CD4-positive, CD25-positive, alpha-beta regulatory T cell (primary cell): ENCODE data around the gene OR10X1. TPM values are rescaled to one million over a fixed set of nuclear protein-coding genes. Genes with fewer than 3 reads are reported as not detected.

ENCODE experiments used
- ATAC-seq, 2 donors: fragments of 150-1000 bp; cut with Tn5 transposase; one replicate each; pipeline ENCODE4 v1.10.0; 2021; ENCODE audit warnings: low read depth in 2 of 2, moderate number of reproducible peaks in 2 of 2, moderate library complexity in 1 of 2
- DNase-seq, 3 donors: peaks; one replicate each; pipeline versions ENCODE4 v3.0.0 to v3.0.0-alpha.2; 2012 to 2022; ENCODE audit warnings: mixed read lengths in 1 of 3
- H3K27ac ChIP-seq: one replicate; pipeline ENCODE4 v1.7.0; 2013; ENCODE audit warnings: mild to moderate bottlenecking, low read length; ENCODE audit not compliant: insufficient read depth, poor library complexity, severe bottlenecking
- H3K27me3 ChIP-seq: one replicate; pipeline ENCODE4 v1.7.0; 2013; ENCODE audit warnings: low read length; ENCODE audit not compliant: control insufficient read depth, insufficient read depth
- H3K36me3 ChIP-seq: one replicate; pipeline ENCODE4 v1.7.0; 2013; ENCODE audit warnings: mild to moderate bottlenecking, low read length, moderate library complexity; ENCODE audit not compliant: control insufficient read depth, insufficient read depth
- H3K4me1 ChIP-seq: 2 replicates; pipeline ENCODE4 v1.7.0; 2013; ENCODE audit warnings: mild to moderate bottlenecking, low read length; ENCODE audit not compliant: insufficient read depth, control insufficient read depth, poor library complexity, severe bottlenecking
- H3K4me3 ChIP-seq: one replicate; pipeline ENCODE4 v1.7.0; 2013; ENCODE audit warnings: low read depth, mild to moderate bottlenecking, low read length, moderate library complexity
- H3K9me3 ChIP-seq, 2 experiments: 1 replicate in 1 of 2; 2 replicates in 1 of 2; pipeline ENCODE4 v1.7.0; 2013; ENCODE audit warnings: low read length in 2 of 2, mild to moderate bottlenecking in 1 of 2, moderate library complexity in 1 of 2; ENCODE audit not compliant: control insufficient read depth in 2 of 2
- H3K27ac Mint-ChIP-seq, 3 donors: one replicate each; pipeline ENCODE4 v1.8.0; 2020 to 2022; ENCODE audit warnings: mild to moderate bottlenecking in 3 of 3, mixed read lengths in 3 of 3, moderate library complexity in 2 of 3
- H3K27me3 Mint-ChIP-seq: one replicate; pipeline ENCODE4 v1.8.0; 2022; ENCODE audit warnings: mild to moderate bottlenecking, mixed read lengths
- H3K36me3 Mint-ChIP-seq: one replicate; pipeline ENCODE4 v1.8.0; 2020; ENCODE audit warnings: mixed read lengths
- H3K4me1 Mint-ChIP-seq, 4 donors: one replicate each; pipeline ENCODE4 v1.8.0; 2020 to 2022; ENCODE audit warnings: mixed read lengths in 4 of 4, mild to moderate bottlenecking in 1 of 4
- H3K4me3 Mint-ChIP-seq, 4 donors: one replicate each; pipeline ENCODE4 v1.8.0; 2020 to 2022; ENCODE audit warnings: mild to moderate bottlenecking in 4 of 4, mixed read lengths in 4 of 4, moderate library complexity in 3 of 4
- H3K9me3 Mint-ChIP-seq, 7 donors: one replicate each; pipeline ENCODE4 v1.8.0; 2020 to 2022; ENCODE audit warnings: mixed read lengths in 7 of 7, mild to moderate bottlenecking in 3 of 7, moderate library complexity in 2 of 7
- polyA plus RNA-seq, 4 donors: library from polyadenylated mRNA; unstranded; fragments of 300-500 nt; fragmentation: Illumina TruSeq; gene quantifications; one replicate each; pipeline ENCODE4 v1.2.3, GENCODE V29; 2021
- total RNA-seq: library from RNA; stranded (reverse); gene quantifications from one replicate; pipeline ENCODE4 v1.2.3, GENCODE V29; 2022

Gene OR10X1
- total RNA-seq: not detected
- not detected for polyA plus RNA-seq

GRCh38 chr1:158579733-158580132, at the start of gene OR10X1:
OR10X1 (minus strand) TSS chr1:158579899; CDS start chr1:158579899, 0 bp downstream.
- ATAC-seq: no peak
- Mint-ChIP-seq H3K27ac (no peak within 1 kb of the TSS), H3K9me3 (peaks cover 0 to 2% (median 0%) of the 10 kb centered on the region in 7 donors), H3K36me3 (no peaks in the 10 kb centered on the region), H3K27me3 (peaks cover 5% of the 10 kb centered on the region), H3K4me1 (no peaks in the 10 kb centered on the region), H3K4me3 (no peak within 1 kb of the TSS)
- Histone ChIP-seq H3K36me3 (no peaks in the 10 kb centered on the region), H3K27me3 (peaks cover 10% of the 10 kb centered on the region), H3K4me1 (no peaks in the 10 kb centered on the region), H3K9me3 (no peaks in the 10 kb centered on the region), H3K27ac (no peak within 1 kb of the TSS), H3K4me3 (no peak within 1 kb of the TSS)
- DNase-seq: no peak

GRCh38 chr1:158613764-158614163, 34.1 kb upstream of the OR10X1 start:
- H3K4me3 ChIP-seq: no peak overlapping the region
- no peak for DNase-seq
- H3K27me3 ChIP-seq: peaks cover 5% of the 10 kb centered on the region
- Mint-ChIP-seq H3K36me3 (no peaks in the 10 kb centered on the region), H3K27me3 (peaks cover 23% of the 10 kb centered on the region), H3K27ac (no peak overlapping the region), H3K4me1 (peaks cover 0 to 2% (median 0%) of the 10 kb centered on the region in 4 donors), H3K9me3 (no peaks in the 10 kb centered on the region), H3K4me3 (no peak overlapping the region)
- no peak for ATAC-seq
- H3K27ac ChIP-seq: no peak overlapping the region
- no peaks in the 10 kb centered on the region for H3K36me3 ChIP-seq
- no peaks in the 10 kb centered on the region for H3K4me1 ChIP-seq
- H3K9me3 ChIP-seq: no peaks in the 10 kb centered on the region

- Mint-ChIP-seq H3K36me3 (no peaks in the 10 kb centered on the region), H3K4me3 (no peak overlapping the region)
- no peaks in the 10 kb centered on the region for H3K4me1 ChIP-seq
Measured at GRCh38 chr1:158611916-158612315, 32.2 kb upstream of the OR10X1 start.

GRCh38 chr1:158607296-158607695, 27.6 kb upstream of the OR10X1 start:
- Histone ChIP-seq H3K4me3 (no peak overlapping the region), H3K36me3 (no peaks in the 10 kb centered on the region), H3K27me3 (peaks cover 5% of the 10 kb centered on the region), H3K4me1 (no peaks in the 10 kb centered on the region), H3K9me3 (no peaks in the 10 kb centered on the region), H3K27ac (no peak overlapping the region)
- Mint-ChIP-seq H3K27me3 (peaks cover 9% of the 10 kb centered on the region), H3K9me3 (peaks cover 0 to 1% (median 0%) of the 10 kb centered on the region in 7 donors), H3K4me3 (no peak overlapping the region), H3K36me3 (no peaks in the 10 kb centered on the region), H3K27ac (no peak overlapping the region), H3K4me1 (peaks cover 0 to 2% (median 0%) of the 10 kb centered on the region in 4 donors)
- DNase-seq: no peak
- ATAC-seq: no peak

More at GRCh38 chr1:158611916-158612315, 32.2 kb upstream of the OR10X1 start:
- no peak for DNase-seq
- no peaks in the 10 kb centered on the region for H3K36me3 ChIP-seq
- no peak overlapping the region for H3K4me3 ChIP-seq
- no peaks in the 10 kb centered on the region for H3K9me3 ChIP-seq
- H3K27ac ChIP-seq: no peak overlapping the region
- peaks cover 18% of the 10 kb centered on the region for H3K27me3 Mint-ChIP-seq
- ATAC-seq: no peak
- no peaks in the 10 kb centered on the region for H3K9me3 Mint-ChIP-seq
- H3K27me3 ChIP-seq: peaks cover 2% of the 10 kb centered on the region
- peak overlapping the region in 1 of 3 donors; percentile 57 for H3K27ac Mint-ChIP-seq
- peaks cover 0 to 2% (median 0%) of the 10 kb centered on the region in 4 donors for H3K4me1 Mint-ChIP-seq

GRCh38 chr1:158604968-158605367, 25.3 kb upstream of the OR10X1 start, which contains the start of gene OR10Z1:
OR10Z1 (plus strand) TSS chr1:158605268; CDS start chr1:158606439, 1,171 bp downstream.
- Mint-ChIP-seq H3K27me3 (peaks cover 12% of the 10 kb centered on the region), H3K27ac (peak within 1 kb of the TSS in 1 of 3 donors; percentile 57), H3K36me3 (no peaks in the 10 kb centered on the region), H3K9me3 (peaks cover 0 to 1% (median 0%) of the 10 kb centered on the region in 7 donors), H3K4me1 (no peaks in the 10 kb centered on the region), H3K4me3 (no peak within 1 kb of the TSS)
- peaks cover 5% of the 10 kb centered on the region for H3K27me3 ChIP-seq
- no peaks in the 10 kb centered on the region for H3K36me3 ChIP-seq
- ATAC-seq (no peak), DNase-seq (no peak)
- no peaks in the 10 kb centered on the region for H3K9me3 ChIP-seq
- H3K27ac ChIP-seq: no peak within 1 kb of the TSS
- H3K4me3 ChIP-seq: no peak within 1 kb of the TSS
- no peaks in the 10 kb centered on the region for H3K4me1 ChIP-seq

- DNase-seq (no peak), ATAC-seq (no peak)
- peaks cover 2 to 25% (median 6%) of the 10 kb centered on the region in 7 donors for H3K9me3 Mint-ChIP-seq
- H3K36me3 Mint-ChIP-seq: no peaks in the 10 kb centered on the region
- peaks cover 21 to 28% of the 10 kb centered on the region in 2 experiments for H3K9me3 ChIP-seq
- no peaks in the 10 kb centered on the region for H3K4me1 ChIP-seq
- no peak overlapping the region for H3K4me3 Mint-ChIP-seq
- H3K27me3 Mint-ChIP-seq: peaks cover 5% of the 10 kb centered on the region
- no peaks in the 10 kb centered on the region for H3K36me3 ChIP-seq
- no peak overlapping the region for H3K27ac ChIP-seq
- H3K4me3 ChIP-seq: no peak overlapping the region
- no peaks in the 10 kb centered on the region for H3K4me1 Mint-ChIP-seq
- peaks cover 11% of the 10 kb centered on the region for H3K27me3 ChIP-seq
- H3K27ac Mint-ChIP-seq: no peak overlapping the region
Measured at GRCh38 chr1:158600735-158601134, 21.0 kb upstream of the OR10X1 start.

- DNase-seq: no peak
- H3K9me3 Mint-ChIP-seq: peaks cover 0 to 7% (median 2%) of the 10 kb centered on the region in 7 donors
- Histone ChIP-seq H3K27ac (no peak overlapping the region), H3K4me1 (no peaks in the 10 kb centered on the region), H3K9me3 (peaks cover 6% of the 10 kb centered on the region in 2 experiments), H3K27me3 (no peaks in the 10 kb centered on the region), H3K4me3 (no peak overlapping the region), H3K36me3 (no peaks in the 10 kb centered on the region)
- no peaks in the 10 kb centered on the region for H3K36me3 Mint-ChIP-seq
- H3K27ac Mint-ChIP-seq: no peak overlapping the region
- peaks cover 5% of the 10 kb centered on the region for H3K27me3 Mint-ChIP-seq
- H3K4me1 Mint-ChIP-seq: no peaks in the 10 kb centered on the region
- no peak overlapping the region for H3K4me3 Mint-ChIP-seq
- ATAC-seq: no peak
Measured at GRCh38 chr1:158586942-158587341, 7.2 kb upstream of the OR10X1 start.

- peaks cover 5% of the 10 kb centered on the region for H3K27me3 Mint-ChIP-seq
Measured at GRCh38 chr1:158583962-158584361, 4.3 kb upstream of the OR10X1 start.

More at GRCh38 chr1:158583962-158584361, 4.3 kb upstream of the OR10X1 start:
- H3K27ac Mint-ChIP-seq: no peak overlapping the region
- H3K9me3 Mint-ChIP-seq: peaks cover 0 to 7% (median 1%) of the 10 kb centered on the region in 7 donors
- Histone ChIP-seq H3K4me3 (no peak overlapping the region), H3K27me3 (no peaks in the 10 kb centered on the region), H3K4me1 (no peaks in the 10 kb centered on the region), H3K36me3 (no peaks in the 10 kb centered on the region), H3K27ac (no peak overlapping the region), H3K9me3 (peaks cover 6% of the 10 kb centered on the region in 2 experiments)
- H3K4me1 Mint-ChIP-seq: no peaks in the 10 kb centered on the region
- DNase-seq (no peak), ATAC-seq (no peak)
- H3K4me3 Mint-ChIP-seq: no peak overlapping the region
- H3K36me3 Mint-ChIP-seq: no peaks in the 10 kb centered on the region
